GM10248 (cell line): ENCODE data around the gene NECTIN4.
A peak's percentile ranks its signal among the peaks of the same experiment; 100 is the strongest.

Experiments used
- CTCF ChIA-PET: fragments of 300-600 bp; sonication (Branson Sonifier 250); formaldehyde crosslinking; extraction: SDS; loops from one replicate; lab custom pipeline; 2021; ENCODE audit warnings: antibody characterized with exemption; lab: Yijun Ruan, JAX
- POLR2A ChIA-PET: fragments of 350-650 bp; sonication (Branson Sonifier 250); formaldehyde crosslinking; extraction: SDS; loops from one replicate; lab custom pipeline; 2020; ENCODE audit warnings: antibody characterized with exemption; lab: Yijun Ruan, JAX
- DNase-seq: peaks from one replicate; pipeline ENCODE4 v3.0.0; 2012; ENCODE audit errors: extremely low spot score
- CTCF ChIP-seq: IDR thresholded peaks from 2 replicates; pipeline ENCODE4 v1.5.1; 2012; ENCODE audit warnings: mild to moderate bottlenecking, low read depth; ENCODE audit errors: extremely low read depth, missing control alignments, control extremely low read depth

NECTIN4 gene

GRCh38 chr1:161044908-161045735 is 44.2 kb downstream of the NECTIN4 start:
- CTCF ChIA-PET, result interaction anchor here (0.7 to 4.4 kb wide), 15 partner anchors 8 to 147 kb away, joined by 3 to 34 read pairs (median 5); partner anchors contain the start of genes ARHGAP30, F11R and KLHDC9

GRCh38 chr1:161044535-161044907 is 44.8 kb downstream of the NECTIN4 start:
- CTCF ChIA-PET, result interaction anchor here (1.1 to 4.4 kb wide), 7 partner anchors 8 to 96 kb away, joined by 3 to 34 read pairs (median 4); partner anchors contain the start of genes ARHGAP30, F11R and KLHDC9
- POLR2A ChIA-PET, result interaction anchor here (0.6 to 2.9 kb wide), 3 partner anchors 23 to 60 kb away, joined by 3 to 13 read pairs (median 3); partner anchors contain the start of gene F11R
- no peak for TF ChIP-seq CTCF
- no peak for DNase-seq

More at GRCh38 chr1:161044908-161045735, 44.2 kb downstream of the NECTIN4 start:
- TF ChIP-seq CTCF, result no peak
- DNase-seq, result peak; percentile 76
- POLR2A ChIA-PET, result interaction anchor here (0.6 to 2.9 kb wide), 9 partner anchors 9 to 121 kb away, joined by 3 to 13 read pairs (median 3); partner anchors contain the start of genes ARHGAP30, DEDD, F11R and PPOX

GRCh38 chr1:161039546-161039945 is 49.8 kb downstream of the NECTIN4 start:
- DNase-seq, result no peak
- CTCF ChIA-PET, result interaction anchor here (0.7 to 5.6 kb wide), 13 partner anchors 9 to 126 kb away, joined by 3 to 49 read pairs (median 6); partner anchors contain the start of genes F11R, KLHDC9, NIT1 and PFDN2
- POLR2A ChIA-PET, result interaction anchor here (0.7 kb wide), 1 partner anchor 1407 kb away, joined by 11 read pairs; no protein-coding TSS in a partner anchor
- no peak for TF ChIP-seq CTCF

- CTCF ChIA-PET, result interaction anchor here (1.0 to 5.6 kb wide), 7 partner anchors 8 to 99 kb away, joined by 3 to 49 read pairs (median 6); partner anchors contain the start of genes F11R, KLHDC9, NIT1 and PFDN2
- POLR2A ChIA-PET, result interaction anchor here (0.7 to 1.7 kb wide), 3 partner anchors 8 to 1406 kb away, joined by 7 to 11 read pairs (median 7); partner anchors contain the start of gene F11R
These were observed 50.2 kb downstream of the NECTIN4 start for GRCh38 chr1:161039154-161039545.

GRCh38 chr1:161038523-161039153 is 50.7 kb downstream of the NECTIN4 start, which contains the start of gene TSTD1:
TSS of gene TSTD1 (minus strand) at chr1:161038964. CDS start at chr1:161038889, 75 bp downstream.
- no peak for TF ChIP-seq CTCF
- DNase-seq, result peak; percentile 92
- CTCF ChIA-PET, result interaction anchor here (1.0 to 5.6 kb wide), 6 partner anchors 17 to 99 kb away, joined by 3 to 49 read pairs (median 7); partner anchors contain the start of genes F11R, KLHDC9, NIT1 and PFDN2
- POLR2A ChIA-PET, result interaction anchor here (0.7 to 1.7 kb wide), 4 partner anchors 8 to 268 kb away, joined by 3 to 7 read pairs (median 5); partner anchors contain the start of gene F11R

More at GRCh38 chr1:161039154-161039545, 50.2 kb downstream of the NECTIN4 start:
- no peak for TF ChIP-seq CTCF
- DNase-seq, result no peak
